ENCODE measurements around the gene ARSB.
A peak's percentile ranks its signal among the peaks of the same experiment; 100 is the strongest.
"Not testable (repeated sequence)": the region's sequence is repeated elsewhere in the genome, so short reads cannot be mapped to it uniquely, and the experiment has no call there.

Gene ARSB

DNA sequence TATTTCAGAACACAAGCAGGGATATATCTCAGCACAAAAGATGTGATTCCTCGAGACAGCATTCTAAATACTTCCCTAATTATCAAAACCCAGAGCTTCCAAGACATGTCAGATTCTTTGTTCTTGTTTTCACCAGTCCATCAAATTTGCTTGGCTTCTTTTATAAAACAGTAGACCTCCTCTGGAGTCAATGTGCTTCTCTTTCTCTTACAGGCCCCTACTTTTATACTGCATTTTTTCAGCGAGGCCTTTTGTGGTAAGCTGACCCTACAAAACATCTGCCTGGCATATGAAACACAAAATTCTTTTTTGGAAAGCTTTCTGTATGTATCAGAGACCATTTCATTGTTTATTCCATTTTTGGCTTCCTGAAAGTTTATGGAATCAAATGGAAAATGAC, 81.8 kb downstream of the ARSB start:
- no peak for DNase-seq (ENCODE audit: low read depth in 2 of 2)

DNA sequence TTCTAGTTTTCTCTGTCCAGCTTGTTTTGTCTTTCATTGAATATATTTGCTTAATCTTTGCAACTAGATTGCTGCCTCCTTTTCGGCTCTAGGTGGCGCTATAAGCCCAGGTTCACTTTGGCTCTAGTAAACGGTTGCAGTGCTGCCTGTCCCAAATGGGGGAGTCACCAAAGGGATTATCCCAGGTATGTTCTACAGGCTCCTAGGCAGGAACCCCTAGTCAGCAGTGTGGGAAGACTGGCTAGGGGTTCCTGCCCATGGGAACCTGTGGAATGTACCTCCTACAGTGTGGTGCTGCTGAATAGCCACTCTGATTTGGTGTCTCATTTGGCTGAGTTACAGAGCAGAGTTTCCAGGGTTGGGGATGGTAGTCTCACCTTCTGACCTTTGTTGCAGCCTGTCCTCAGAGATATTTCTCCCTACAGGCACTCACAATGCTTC, 85.2 kb downstream of the ARSB start:
- peak; percentile 3 to 16 for DNase-seq (ENCODE audit: low read depth in 2 of 2)

DNA sequence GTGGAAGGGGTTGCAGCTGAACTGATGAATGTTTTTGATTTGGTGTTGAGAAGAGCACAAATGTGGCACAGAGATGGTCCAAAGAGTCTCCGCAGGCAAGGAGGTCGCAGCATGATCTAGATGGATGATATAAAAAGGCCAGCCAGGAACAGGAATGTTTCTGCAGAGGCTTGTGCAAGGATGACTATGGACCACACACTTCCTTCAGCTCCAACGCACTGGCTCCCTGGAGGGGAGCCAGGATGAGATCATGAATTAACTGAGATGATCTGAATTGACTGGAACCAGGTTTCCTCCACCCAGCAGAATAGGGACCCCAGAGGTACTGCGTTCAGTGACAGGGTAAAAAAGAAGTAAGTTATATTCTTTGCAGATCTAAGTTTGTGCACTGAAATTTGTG, 89.0 kb downstream of the ARSB start:
- DNase-seq (ENCODE audit: low read depth in 2 of 2) = no peak

DNA sequence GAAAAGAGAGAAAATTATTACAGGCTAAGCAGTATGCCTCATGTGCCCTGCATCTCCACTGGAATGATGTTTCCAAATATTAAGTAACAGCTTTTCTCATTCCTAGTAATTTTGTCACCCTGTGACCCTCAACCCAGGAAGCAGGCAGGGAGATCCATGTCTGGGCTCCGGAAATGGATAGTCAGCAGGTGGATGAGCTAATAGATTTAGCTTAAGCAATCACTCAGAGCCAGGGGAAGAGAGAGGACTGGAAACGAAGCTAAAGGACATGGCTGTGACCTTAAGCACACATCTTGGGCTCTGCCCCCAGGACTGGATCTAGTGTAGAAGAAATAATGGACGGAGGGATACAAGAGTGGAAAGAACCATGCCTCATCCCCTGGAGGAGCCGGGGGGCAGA, 89.5 kb downstream of the ARSB start:
- no peak for DNase-seq (ENCODE audit: low read depth in 2 of 2)

DNA sequence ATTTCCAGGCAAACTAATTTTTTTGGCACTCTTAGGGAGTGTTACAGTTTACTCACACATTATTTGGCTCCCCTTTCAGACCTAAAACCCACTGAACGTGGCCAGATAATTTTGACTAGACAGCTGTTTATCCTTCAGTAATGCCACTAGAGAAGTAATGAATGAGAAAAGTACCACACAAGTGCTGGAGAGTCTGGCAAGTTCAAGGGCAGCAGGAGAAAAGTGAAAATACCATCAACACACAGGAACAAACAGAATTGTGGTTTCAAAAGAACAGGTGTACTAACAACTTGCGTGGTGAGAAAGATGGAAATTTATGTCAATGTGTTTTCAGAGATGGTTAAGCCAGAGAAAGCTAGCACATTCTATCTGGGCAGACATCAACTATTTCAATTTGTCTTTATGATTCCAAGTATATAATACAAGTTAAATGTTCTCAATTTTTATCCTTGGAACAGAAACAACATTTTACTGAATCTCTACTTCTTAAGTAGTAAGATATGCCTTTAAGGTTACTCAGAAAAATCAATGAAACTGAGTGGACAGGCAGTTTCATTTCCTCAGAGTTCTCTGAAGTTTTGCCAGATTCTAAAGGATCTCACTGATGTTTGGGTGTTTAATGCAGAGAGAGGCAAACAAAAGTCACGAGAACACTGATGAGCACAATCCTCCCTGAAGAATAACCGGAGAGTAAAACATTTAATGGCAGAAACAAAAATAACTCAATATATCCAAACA, 91.0 kb downstream of the ARSB start:
- DNase-seq (ENCODE audit: low read depth in 2 of 2) = no peak

DNA sequence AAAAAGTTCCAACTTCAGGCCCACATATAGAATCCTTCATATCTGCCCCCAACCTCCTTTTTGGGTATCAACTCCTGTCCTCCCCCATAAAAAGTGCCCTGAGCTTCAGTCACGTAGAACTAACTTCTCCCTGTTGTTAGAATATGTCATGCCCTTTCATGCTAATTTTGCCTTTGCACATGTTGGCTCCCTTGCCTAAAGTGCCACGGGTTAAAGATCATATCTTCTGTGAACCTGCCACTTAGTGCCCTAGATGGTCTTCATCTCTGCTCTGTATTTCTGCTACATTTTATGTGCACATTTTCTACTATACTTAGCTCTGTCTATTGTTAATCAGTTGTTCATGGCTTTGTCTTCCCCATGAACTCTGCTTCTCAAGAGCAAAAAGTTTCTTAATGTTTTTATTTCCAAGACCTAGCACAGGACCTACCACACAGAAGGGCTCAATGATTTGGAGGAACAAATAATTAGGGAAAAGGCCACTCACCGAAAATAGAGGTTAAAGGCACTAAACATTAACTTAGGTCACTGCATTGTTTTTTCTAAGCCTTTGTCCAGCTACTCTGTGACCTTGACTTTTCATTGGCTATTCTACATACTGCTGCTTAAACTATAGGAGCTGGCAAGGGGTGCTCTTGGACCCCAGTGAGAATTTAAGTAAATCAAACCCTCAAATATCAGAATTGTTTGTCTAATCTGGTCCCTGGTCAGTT, 94.3 kb downstream of the ARSB start:
- no peak for DNase-seq (ENCODE audit: low read depth in 2 of 2)

DNA sequence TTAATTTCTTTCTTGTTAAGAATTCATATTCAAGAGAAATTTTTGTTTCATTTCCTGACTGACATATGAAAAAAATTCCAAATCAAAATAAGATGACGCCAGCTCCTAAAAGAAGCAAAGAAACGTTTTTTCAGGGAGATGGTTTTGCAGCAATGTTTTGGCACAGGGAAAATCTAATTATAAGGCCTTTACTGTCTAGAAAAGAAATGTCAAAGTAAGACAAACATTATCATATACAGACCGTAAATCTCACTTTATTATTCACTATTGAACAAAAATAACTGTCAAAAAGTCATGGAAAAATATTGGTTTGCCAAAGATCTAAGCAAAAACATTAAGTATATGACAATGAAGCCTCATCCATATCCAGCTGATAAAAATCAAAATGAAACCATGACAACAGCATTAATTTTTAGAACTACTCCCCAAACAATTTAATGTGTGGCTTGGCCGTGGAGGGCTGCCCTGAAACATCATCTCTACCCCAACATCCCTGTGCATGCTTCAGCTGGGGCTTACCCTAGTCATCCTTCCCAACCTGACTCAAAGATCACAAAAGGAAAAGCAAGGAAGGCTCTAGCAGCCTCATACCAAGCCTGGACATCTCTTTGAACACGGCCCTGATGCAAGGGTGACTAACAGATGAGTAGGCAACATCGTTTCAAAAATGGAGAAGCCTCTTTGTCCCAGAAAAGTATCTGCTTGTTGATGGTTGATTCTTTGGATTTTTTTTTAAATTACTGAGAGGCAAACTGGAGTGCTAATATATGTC, 95.6 kb downstream of the ARSB start:
- DNase-seq (ENCODE audit: low read depth in 2 of 2) = no peak

DNA sequence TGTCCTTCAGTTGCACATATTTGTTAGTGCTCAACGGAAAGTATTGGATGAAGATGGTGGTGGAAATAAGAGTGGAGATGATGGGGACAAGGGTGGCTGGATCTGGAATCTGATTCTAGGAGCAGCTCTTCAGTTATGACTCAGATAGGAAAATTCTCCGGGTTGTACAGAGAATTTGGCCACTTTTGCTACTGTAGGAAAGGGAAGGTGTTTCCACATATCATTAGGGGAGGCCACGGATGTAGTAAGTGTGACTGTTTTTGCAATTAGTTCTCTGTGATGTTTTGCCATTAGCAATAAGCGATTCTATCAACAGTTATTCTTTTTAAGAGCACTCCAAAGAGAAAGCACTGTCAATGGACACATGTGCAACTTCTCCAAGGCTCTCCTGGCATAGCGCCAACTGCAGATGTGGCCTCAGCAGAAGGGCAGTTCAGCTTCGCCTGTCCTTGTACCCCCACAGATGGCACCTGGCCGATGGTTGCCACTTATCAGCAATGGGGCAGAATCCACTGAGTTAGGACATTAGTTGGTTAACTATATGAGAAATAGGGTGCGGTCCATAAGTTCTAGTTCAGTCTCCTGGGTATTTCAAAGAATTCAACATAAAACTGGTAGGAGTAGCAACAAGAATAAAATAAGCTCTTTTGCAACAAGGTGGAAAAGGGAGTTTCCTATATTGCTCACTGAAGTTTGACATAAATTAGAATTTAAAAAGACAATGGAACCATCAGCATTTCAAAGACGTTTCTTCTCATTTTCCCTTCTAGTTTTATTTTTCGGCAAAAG, 96.3 kb downstream of the ARSB start:
- no peak for DNase-seq (ENCODE audit: low read depth in 2 of 2)

DNA sequence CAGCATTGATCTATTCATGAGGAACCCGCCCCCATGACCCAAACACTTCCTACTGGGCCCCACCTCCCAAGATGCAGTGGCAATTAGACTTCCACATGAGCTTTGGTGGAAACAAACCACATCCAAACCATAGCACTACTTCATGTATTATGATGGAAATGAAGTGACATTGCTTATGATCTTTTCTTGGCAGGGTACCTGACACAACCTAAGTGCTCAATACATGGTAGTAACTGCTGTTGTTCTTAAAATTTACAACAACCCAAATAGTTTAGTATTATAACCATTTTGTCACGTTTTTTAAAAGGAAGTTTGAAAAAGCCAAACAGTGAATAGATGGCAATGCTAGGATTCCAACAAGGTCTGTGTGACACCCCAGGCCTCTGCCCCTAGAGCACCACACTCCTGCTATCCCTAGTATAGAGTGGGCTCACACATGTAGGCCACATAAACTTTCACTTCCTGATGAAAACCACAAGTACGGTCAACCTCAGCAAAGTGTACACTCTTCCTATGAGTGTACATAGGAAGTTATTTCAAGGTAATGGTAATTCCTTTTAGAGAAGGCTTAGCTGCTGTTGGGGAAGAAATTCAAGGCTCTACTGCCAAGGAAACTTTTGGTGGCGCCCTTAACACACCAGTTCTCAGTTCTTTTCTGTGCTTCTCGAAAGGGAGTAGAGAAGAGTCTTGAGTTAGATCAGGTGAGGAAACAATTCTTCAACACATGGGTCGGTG, 97.6 kb downstream of the ARSB start:
- no peak for DNase-seq (ENCODE audit: low read depth in 2 of 2)

DNA sequence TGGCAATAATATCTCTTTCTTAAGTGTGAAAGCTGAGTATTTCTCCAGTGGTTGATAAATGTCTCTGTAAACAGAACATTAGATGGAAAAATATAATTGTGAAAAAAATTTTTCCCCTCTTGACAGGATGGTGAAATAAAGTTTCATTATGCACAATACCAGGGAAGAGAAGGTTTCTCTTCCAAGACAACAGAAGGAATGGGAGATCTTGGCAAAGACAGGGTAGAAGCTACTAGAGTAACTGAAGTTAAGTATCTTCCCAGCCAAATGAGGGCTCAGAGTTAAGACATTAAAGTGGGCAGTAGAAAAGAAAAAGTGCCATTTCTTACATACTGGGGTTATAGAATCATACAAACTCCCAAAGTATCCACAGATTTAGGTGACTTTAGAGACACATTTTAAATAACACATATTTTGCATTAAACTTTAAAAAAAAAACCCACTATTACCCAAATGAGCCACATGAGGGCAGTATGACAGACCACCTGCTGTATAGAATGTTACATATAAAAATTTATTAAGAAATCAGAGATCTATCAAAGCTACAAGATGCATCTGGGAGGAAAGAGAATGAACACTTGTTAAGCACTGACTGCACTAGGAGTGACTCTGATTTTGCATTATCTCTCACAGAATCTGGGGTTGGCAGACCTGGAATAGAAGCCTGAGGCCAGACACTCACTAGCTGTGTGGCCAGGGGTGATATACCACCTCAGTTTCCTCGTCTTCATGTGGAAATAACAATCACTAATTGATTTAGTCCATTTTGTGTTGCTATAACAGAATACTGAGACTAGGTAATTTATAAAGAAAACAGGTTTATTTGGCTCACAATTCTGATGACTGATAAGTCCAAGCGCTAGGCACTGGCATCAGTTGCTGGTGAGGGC, 98.5 kb downstream of the ARSB start:
- DNase-seq (ENCODE audit: low read depth in 2 of 2) = no peak

DNA sequence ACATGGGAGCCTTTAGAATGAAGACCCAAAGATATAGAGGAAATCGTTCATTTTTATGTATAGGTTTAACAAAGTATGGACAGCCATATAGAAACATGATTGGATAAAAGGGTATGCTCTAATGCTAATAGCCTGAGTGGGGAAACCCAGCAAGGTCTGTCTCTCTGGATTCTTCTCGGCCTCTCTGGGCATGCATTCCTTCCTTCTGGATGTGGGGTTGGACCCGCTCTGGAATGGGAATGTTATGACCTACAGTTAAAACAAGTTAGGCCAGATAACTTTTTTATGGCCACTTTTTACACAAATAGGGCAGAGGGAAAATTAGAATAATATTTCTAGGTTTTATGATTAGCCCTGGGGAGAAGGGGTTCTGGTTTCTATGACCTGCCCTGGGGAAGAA, 103.2 kb downstream of the ARSB start:
- DNase-seq (ENCODE audit: low read depth in 2 of 2) = no peak

DNA sequence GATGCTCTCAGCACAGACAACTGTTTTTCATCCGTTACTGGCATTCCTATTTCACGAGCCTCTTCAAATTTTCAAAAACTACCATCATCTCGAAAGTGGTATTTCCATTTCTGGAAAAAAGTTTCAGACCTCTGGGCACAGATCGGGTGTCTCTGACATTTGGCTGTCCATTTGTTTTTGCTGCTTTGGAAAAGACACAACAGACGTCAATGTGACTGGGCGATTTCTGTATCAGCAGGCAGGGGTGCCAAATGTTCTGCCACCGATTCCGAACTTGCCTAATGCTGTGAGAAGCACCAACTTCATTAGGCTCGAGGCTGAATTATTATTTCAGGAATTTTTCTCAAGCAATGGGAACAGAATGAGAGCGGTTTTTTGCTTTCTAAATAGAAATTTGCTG, 105.6 kb downstream of the ARSB start:
- DNase-seq (ENCODE audit: low read depth in 2 of 2) = no peak

DNA sequence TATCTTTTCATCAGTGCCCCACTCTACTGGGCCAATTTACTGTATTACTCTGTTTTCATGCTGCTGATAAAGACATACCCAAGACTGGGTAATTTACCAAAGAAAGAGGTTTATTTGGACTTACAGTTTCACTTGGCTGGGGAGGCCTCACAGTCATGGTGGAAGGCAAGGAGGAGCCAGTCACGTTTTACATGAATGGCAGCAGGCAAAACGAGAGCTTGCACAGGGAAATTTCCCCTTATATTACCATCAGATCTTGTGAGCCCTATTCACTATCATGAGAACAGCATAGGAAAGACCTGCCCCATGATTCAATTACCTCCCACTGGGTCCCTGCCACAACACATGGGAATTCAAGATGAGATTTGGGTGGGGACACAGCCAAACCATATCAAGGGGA, 119.0 kb downstream of the ARSB start:
- not testable (repeated sequence) for DNase-seq (ENCODE audit: low read depth in 2 of 2)

DNA sequence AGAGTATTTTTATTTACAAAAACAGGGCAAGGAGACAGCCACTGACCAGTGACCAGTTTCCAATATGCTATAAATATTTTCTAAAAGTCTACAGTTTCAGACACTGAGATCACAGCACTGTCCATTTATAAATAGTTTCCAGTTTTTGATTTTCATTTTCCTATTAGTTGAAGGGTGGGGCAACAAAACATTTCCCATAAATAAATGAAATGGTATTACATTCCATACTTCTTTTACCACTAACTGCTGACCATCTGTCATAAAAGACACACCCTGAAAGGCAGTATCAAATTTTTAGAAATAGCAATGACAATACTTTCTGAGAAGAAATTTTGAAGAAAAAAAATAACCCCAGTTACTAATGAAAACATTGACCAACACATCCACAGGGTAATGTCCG, 126.7 kb downstream of the ARSB start:
- no peak for DNase-seq (ENCODE audit: low read depth in 2 of 2)

DNA sequence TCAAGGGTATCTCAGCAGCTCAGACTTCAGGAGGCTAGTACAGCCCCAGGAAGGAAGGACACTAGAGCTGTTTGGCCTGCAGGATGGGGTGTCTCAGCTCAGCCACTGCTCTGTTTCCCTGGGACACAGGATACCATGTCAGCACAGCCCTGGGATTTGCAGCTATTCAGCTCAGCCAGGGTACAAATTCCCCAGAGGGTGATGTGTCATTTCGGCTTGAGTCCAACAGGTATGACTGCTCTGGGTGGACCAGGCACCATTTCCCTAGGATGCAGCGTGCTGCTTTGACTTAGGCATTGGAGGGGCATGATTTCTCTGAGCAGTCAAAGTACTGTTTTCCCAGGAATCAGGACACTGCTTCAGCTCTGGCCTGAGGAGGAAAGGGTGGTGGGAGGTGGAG, 130.1 kb downstream of the ARSB start:
- DNase-seq (ENCODE audit: low read depth in 2 of 2) = no peak

DNA sequence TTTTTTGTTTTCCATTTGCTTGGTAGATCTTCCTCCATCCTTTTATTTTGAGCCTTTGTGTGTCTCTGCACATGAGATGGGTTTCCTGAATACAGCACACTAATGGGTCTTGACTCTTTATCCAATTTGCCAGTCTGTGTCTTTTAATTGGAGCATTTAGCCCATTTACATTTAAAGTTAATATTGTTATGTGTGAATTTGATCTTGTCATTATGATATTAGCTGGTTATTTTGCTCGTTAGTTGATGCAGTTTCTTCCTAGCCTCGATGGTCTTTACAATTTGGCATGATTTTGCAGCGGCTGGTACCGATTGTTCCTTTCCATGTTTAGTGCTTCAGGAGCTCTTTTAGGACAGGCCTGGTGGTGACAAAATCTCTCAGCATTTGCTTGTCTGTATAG, 133.2 kb downstream of the ARSB start:
- DNase-seq (ENCODE audit: low read depth in 2 of 2) = not testable (repeated sequence)

DNA sequence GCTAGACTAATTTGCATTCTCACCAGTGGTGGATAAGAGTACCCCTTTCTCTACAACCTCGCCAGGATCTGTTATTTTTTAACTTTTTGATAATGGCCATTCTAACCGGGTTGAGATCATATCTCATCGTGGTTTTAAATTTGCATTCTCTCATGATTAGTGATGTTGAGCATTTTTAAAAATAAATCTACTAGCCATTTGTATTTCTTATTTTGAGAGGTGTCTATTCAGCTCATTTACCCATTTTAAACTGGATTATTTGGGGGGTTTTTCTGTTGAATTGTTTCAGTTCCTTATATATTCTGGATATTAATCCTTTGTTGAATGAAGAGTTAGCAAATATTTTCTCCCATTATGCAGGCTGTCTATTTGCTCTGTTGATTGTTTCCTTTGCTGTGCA, 139.6 kb downstream of the ARSB start:
- no peak for DNase-seq (ENCODE audit: low read depth in 2 of 2)

DNA sequence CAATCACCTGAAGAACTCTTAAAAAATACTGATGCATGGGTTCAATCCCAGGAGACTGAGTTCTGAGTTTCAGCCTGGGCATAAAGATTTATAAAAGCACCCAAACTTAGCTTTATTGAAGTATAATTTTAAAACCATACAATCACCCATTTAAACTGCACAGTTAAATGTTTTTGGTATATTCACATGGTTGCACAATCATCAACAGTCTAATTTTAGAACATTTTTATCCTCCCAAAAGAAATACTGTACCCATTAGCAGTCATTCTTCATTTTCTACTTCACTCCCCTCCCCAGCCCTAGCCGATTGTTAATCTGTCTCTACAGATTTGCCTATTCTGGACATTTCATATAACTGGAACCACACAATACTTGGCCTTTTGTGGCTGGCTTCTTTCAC, 141.7 kb downstream of the ARSB start:
- no peak for DNase-seq (ENCODE audit: low read depth in 2 of 2)

DNA sequence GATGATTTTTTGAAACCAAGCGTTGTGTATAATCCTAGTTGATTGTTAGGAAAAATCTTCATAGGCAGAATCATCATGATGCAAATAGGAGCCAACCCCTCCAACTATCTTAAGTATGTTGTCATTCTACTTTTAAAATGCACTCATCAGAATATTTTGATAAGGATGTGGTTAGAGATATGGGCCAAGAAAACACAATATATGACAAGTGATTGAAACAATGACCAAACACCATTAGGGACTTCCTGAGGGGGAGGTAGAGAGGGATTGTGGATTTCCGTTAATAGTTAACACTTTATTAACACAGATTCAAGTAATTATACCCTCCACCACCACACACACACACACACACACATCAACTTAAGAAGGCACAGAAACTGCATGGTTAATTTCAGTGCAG, 143.3 kb downstream of the ARSB start:
- DNase-seq (ENCODE audit: low read depth in 2 of 2) = no peak

DNA sequence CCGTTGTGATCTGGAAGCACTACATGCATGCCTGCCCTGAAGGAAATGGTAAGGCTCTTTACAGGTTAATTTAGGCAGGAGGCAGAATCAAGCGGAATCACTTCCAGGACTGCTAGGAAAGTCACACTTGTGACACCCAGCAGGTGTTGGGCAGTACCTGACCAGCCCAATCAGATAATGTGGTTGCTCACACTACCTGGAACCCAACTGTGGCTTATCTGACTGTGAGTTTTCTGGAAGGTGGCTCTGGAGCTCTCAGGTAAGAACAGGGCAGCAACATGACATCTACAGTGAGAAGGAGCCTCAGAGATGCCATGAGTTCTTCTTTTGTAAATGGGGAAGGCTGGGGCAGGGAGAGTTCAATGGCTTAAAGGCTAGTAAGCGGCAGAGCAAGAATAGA, 146.4 kb downstream of the ARSB start:
- no peak for DNase-seq (ENCODE audit: low read depth in 2 of 2)

Data from stimulated activated CD4-positive, alpha-beta T cell treated with anti-CD3 and anti-CD28 coated beads, Interleukin-4, amount 100 ng/mL, for 48 hours (primary cell).